ENCODE measurements around the gene SLC35A4. TPM values are rescaled to one million over a fixed set of nuclear protein-coding genes. Genes with fewer than 3 reads are reported as not detected.
"Not testable (repeated sequence)": the region's sequence is repeated elsewhere in the genome, so short reads cannot be mapped to it uniquely, and the experiment has no call there.

The SLC35A4 gene
- total RNA-seq, 1 experiment from 2014 or later: 66.2 TPM

GRCh38 chr5:140591747-140592372, 27.2 kb downstream of the SLC35A4 start:
- no peaks in the 10 kb centered on the region for H4K20me1 ChIP-seq (ENCODE audit: insufficient read depth)
- no peaks in the 10 kb centered on the region for H3K36me3 ChIP-seq (ENCODE audit: low read depth)
- ChIA-PET CTCF (no interaction called here), POLR2A (ENCODE audit: unreplicated experiment) (no interaction called here)
- H3K4me3 ChIP-seq: no peak overlapping the region
- TF ChIP-seq CTCF (conservative IDR thresholded peaks at IDR 0.05) (no peak), EZH2 (IDR thresholded peaks at IDR 0.05; ENCODE audit: low read depth) (no peak)
- no peaks in the 10 kb centered on the region for H3K79me2 ChIP-seq (ENCODE audit: low read depth)
- DNase-seq: no peak
- 0 out of 2 replicates have a peak, but pooled peaks cover 3% of the 10 kb centered on the region for H3K9me2 ChIP-seq (ENCODE audit: insufficient read depth)
- H3K27me3 ChIP-seq (ENCODE audit: insufficient read depth, low read depth): no peaks in the 10 kb centered on the region
- H3K27ac ChIP-seq: no peak overlapping the region
- intact Hi-C loops (cut with micrococcal nuclease; ENCODE audit: unreplicated experiment): no loop called here
- no peaks in the 10 kb centered on the region for H3K9me3 ChIP-seq (ENCODE audit: insufficient read depth, low read depth)
- BruUV-seq (replicated peaks): no TSS peak
- H3K4me1 ChIP-seq (replicated peaks; ENCODE audit: insufficient read depth): no peaks in the 10 kb centered on the region
- H2AFZ ChIP-seq: 0 out of 2 replicates have a peak overlapping the region, but pooled peaks have one; percentile 58
- H3F3A ChIP-seq (ENCODE audit: insufficient read depth, low read depth): no peaks in the 10 kb centered on the region
- H3K4me2 ChIP-seq: peak overlapping the region; percentile 46; the same call in 1 of the 2 replicates

- H3K9me2 ChIP-seq (ENCODE audit: insufficient read depth); H3K27me3 ChIP-seq (ENCODE audit: insufficient read depth, low read depth); H3K36me3 ChIP-seq (ENCODE audit: low read depth); H3K9me3 ChIP-seq (ENCODE audit: insufficient read depth, low read depth); POLR2A ChIA-PET (ENCODE audit: unreplicated experiment); H3K4me2 ChIP-seq; H4K20me1 ChIP-seq (ENCODE audit: insufficient read depth); H3K4me3 ChIP-seq; CTCF ChIA-PET; intact Hi-C loops (cut with micrococcal nuclease; ENCODE audit: unreplicated experiment); BruUV-seq (replicated peaks); H3F3A ChIP-seq (ENCODE audit: insufficient read depth, low read depth); H3K4me1 ChIP-seq (replicated peaks; ENCODE audit: insufficient read depth); H2AFZ ChIP-seq; H3K27ac ChIP-seq; H3K79me2 ChIP-seq (ENCODE audit: low read depth): not testable (repeated sequence)
- DNase-seq: peak in 1 of 2 experiments; percentile 18
These were observed 28.4 kb downstream of the SLC35A4 start for GRCh38 chr5:140593070-140593469.

GRCh38 chr5:140594169-140594568, 29.5 kb downstream of the SLC35A4 start:
- ChIA-PET POLR2A (ENCODE audit: unreplicated experiment) (no interaction called here), CTCF (interaction anchor here (0.6 kb wide), 1 partner anchor 64 kb away, joined by 4 read pairs; no protein-coding TSS in a partner anchor)
- no peaks in the 10 kb centered on the region for H3K9me2 ChIP-seq (ENCODE audit: insufficient read depth)
- no TSS peak for BruUV-seq (replicated peaks)
- H3K36me3 ChIP-seq (ENCODE audit: low read depth): no peaks in the 10 kb centered on the region
- no peak overlapping the region for H3K4me3 ChIP-seq
- H3K4me1 ChIP-seq (replicated peaks; ENCODE audit: insufficient read depth): no peaks in the 10 kb centered on the region
- no peaks in the 10 kb centered on the region for H3K27me3 ChIP-seq (ENCODE audit: insufficient read depth, low read depth)
- no peaks in the 10 kb centered on the region for H3F3A ChIP-seq (ENCODE audit: insufficient read depth, low read depth)
- no peaks in the 10 kb centered on the region for H4K20me1 ChIP-seq (ENCODE audit: insufficient read depth)
- intact Hi-C loops (cut with micrococcal nuclease; ENCODE audit: unreplicated experiment): no loop called here
- no peak for DNase-seq
- no peaks in the 10 kb centered on the region for H3K9me3 ChIP-seq (ENCODE audit: insufficient read depth, low read depth)
- no peak overlapping the region for H3K27ac ChIP-seq
- no peak overlapping the region for H2AFZ ChIP-seq
- H3K4me2 ChIP-seq: no peak overlapping the region
- TF ChIP-seq EZH2 (IDR thresholded peaks at IDR 0.05; ENCODE audit: low read depth) (no peak), CTCF (conservative IDR thresholded peaks at IDR 0.05) (no peak)
- no peaks in the 10 kb centered on the region for H3K79me2 ChIP-seq (ENCODE audit: low read depth)

Measured in PC-9 (cell line).